ENCODE results near the gene PATE4.
"Not testable (repeated sequence)": the region's sequence is repeated elsewhere in the genome, so short reads cannot be mapped to it uniquely, and the experiment has no call there.

PATE4 gene

GRCh38 chr11:125846188-125846587, 13.1 kb downstream of the PATE4 start:
- H3K36me3 ChIP-seq (ENCODE audit: low read depth) = no peaks in the 10 kb centered on the region
- H3K27ac ChIP-seq (ENCODE audit: poor library complexity, severe bottlenecking) = no peak overlapping the region
- no peak for TF ChIP-seq CTCF (IDR thresholded peaks at IDR 0.05; ENCODE audit: poor library complexity, severe bottlenecking)
- ATAC-seq (ENCODE audit: low read depth) (no peak), DNase-seq (ENCODE audit: low spot score) (no peak)
- H3K4me1 ChIP-seq (ENCODE audit: insufficient read depth, poor library complexity, severe bottlenecking) = no peaks in the 10 kb centered on the region
- H3K27me3 ChIP-seq (ENCODE audit: insufficient read depth, poor library complexity, severe bottlenecking) = no peaks in the 10 kb centered on the region
- H3K9me3 ChIP-seq (ENCODE audit: severe bottlenecking) = no peaks in the 10 kb centered on the region
- no peak overlapping the region for H3K4me3 ChIP-seq (ENCODE audit: severe bottlenecking)

- H3K4me1 ChIP-seq (ENCODE audit: insufficient read depth, poor library complexity, severe bottlenecking); H3K27ac ChIP-seq (ENCODE audit: poor library complexity, severe bottlenecking); H3K4me3 ChIP-seq (ENCODE audit: severe bottlenecking); ATAC-seq (ENCODE audit: low read depth); H3K36me3 ChIP-seq (ENCODE audit: low read depth); DNase-seq (ENCODE audit: low spot score); H3K27me3 ChIP-seq (ENCODE audit: insufficient read depth, poor library complexity, severe bottlenecking); H3K9me3 ChIP-seq (ENCODE audit: severe bottlenecking): not testable (repeated sequence)
Measured at GRCh38 chr11:125857670-125858069, 24.6 kb downstream of the PATE4 start.

GRCh38 chr11:125862786-125863185, 29.7 kb downstream of the PATE4 start:
- not testable (repeated sequence) for ATAC-seq (ENCODE audit: low read depth); H3K4me1 ChIP-seq (ENCODE audit: insufficient read depth, poor library complexity, severe bottlenecking); H3K4me3 ChIP-seq (ENCODE audit: severe bottlenecking); DNase-seq (ENCODE audit: low spot score); H3K36me3 ChIP-seq (ENCODE audit: low read depth); H3K27ac ChIP-seq (ENCODE audit: poor library complexity, severe bottlenecking); H3K27me3 ChIP-seq (ENCODE audit: insufficient read depth, poor library complexity, severe bottlenecking); H3K9me3 ChIP-seq (ENCODE audit: severe bottlenecking)

GRCh38 chr11:125865354-125865753, 32.2 kb downstream of the PATE4 start:
- not testable (repeated sequence) for H3K27me3 ChIP-seq (ENCODE audit: insufficient read depth, poor library complexity, severe bottlenecking); DNase-seq (ENCODE audit: low spot score); H3K4me1 ChIP-seq (ENCODE audit: insufficient read depth, poor library complexity, severe bottlenecking); H3K9me3 ChIP-seq (ENCODE audit: severe bottlenecking); H3K27ac ChIP-seq (ENCODE audit: poor library complexity, severe bottlenecking); H3K36me3 ChIP-seq (ENCODE audit: low read depth); H3K4me3 ChIP-seq (ENCODE audit: severe bottlenecking); ATAC-seq (ENCODE audit: low read depth)

- no peak for DNase-seq (ENCODE audit: low spot score)
- no peak for TF ChIP-seq CTCF (IDR thresholded peaks at IDR 0.05; ENCODE audit: poor library complexity, severe bottlenecking)
- no peaks in the 10 kb centered on the region for H3K36me3 ChIP-seq (ENCODE audit: low read depth)
- no peak for ATAC-seq (ENCODE audit: low read depth)
- no peak overlapping the region for H3K4me3 ChIP-seq (ENCODE audit: severe bottlenecking)
- H3K4me1 ChIP-seq (ENCODE audit: insufficient read depth, poor library complexity, severe bottlenecking) = no peaks in the 10 kb centered on the region
- no peaks in the 10 kb centered on the region for H3K27me3 ChIP-seq (ENCODE audit: insufficient read depth, poor library complexity, severe bottlenecking)
- H3K9me3 ChIP-seq (ENCODE audit: severe bottlenecking) = no peaks in the 10 kb centered on the region
- no peak overlapping the region for H3K27ac ChIP-seq (ENCODE audit: poor library complexity, severe bottlenecking)
Measured at GRCh38 chr11:125869521-125869920, 36.4 kb downstream of the PATE4 start.

- Histone ChIP-seq H3K4me1 (ENCODE audit: insufficient read depth, poor library complexity, severe bottlenecking) (no peaks in the 10 kb centered on the region), H3K27ac (ENCODE audit: poor library complexity, severe bottlenecking) (no peak overlapping the region), H3K27me3 (ENCODE audit: insufficient read depth, poor library complexity, severe bottlenecking) (no peaks in the 10 kb centered on the region), H3K4me3 (ENCODE audit: severe bottlenecking) (no peak overlapping the region), H3K36me3 (ENCODE audit: low read depth) (no peaks in the 10 kb centered on the region), H3K9me3 (ENCODE audit: severe bottlenecking) (no peaks in the 10 kb centered on the region)
- ATAC-seq (ENCODE audit: low read depth) (no peak; the same call in 2 of the 3 replicates), DNase-seq (ENCODE audit: low spot score) (no peak)
- peak; percentile 39 for TF ChIP-seq CTCF (IDR thresholded peaks at IDR 0.05; ENCODE audit: poor library complexity, severe bottlenecking)
Measured at GRCh38 chr11:125871391-125872137, 38.4 kb downstream of the PATE4 start.
